ENCODE results near the gene SYNE1.

Gene SYNE1

GRCh38 chr6:152123076-152123475 lies 514.1 kb downstream of the SYNE1 start:
- no peak for DNase-seq

- DNase-seq: no peak
Measured at GRCh38 chr6:152122434-152122833, 514.7 kb downstream of the SYNE1 start.

- no peak for DNase-seq
Measured at GRCh38 chr6:152121910-152122309, 515.3 kb downstream of the SYNE1 start.

- no peak for DNase-seq
Measured at GRCh38 chr6:152119831-152120230, 517.3 kb downstream of the SYNE1 start.

GRCh38 chr6:152118678-152119077 lies 518.5 kb downstream of the SYNE1 start:
- DNase-seq: no peak

- DNase-seq: no peak
Measured at GRCh38 chr6:152118224-152118623, 518.9 kb downstream of the SYNE1 start.

GRCh38 chr6:152117156-152118133 lies 519.7 kb downstream of the SYNE1 start:
- DNase-seq: no peak

GRCh38 chr6:152112491-152113261 lies 524.5 kb downstream of the SYNE1 start:
- no peak for DNase-seq

- no peak for DNase-seq
Measured at GRCh38 chr6:152110886-152111820, 526.0 kb downstream of the SYNE1 start.

- no peak for DNase-seq
Measured at GRCh38 chr6:152107973-152108372, 529.2 kb downstream of the SYNE1 start.

- no peak for DNase-seq
Measured at GRCh38 chr6:152100183-152100618, 537.0 kb downstream of the SYNE1 start.

- no peak for DNase-seq
Measured at GRCh38 chr6:152099446-152100182, 537.5 kb downstream of the SYNE1 start.

GRCh38 chr6:152098683-152099082 lies 538.5 kb downstream of the SYNE1 start:
- DNase-seq: no peak

- no peak for DNase-seq
Measured at GRCh38 chr6:152096863-152097496, 540.2 kb downstream of the SYNE1 start.

GRCh38 chr6:152094992-152095592 lies 542.1 kb downstream of the SYNE1 start:
- DNase-seq: peak; percentile 90

- DNase-seq: no peak
Measured at GRCh38 chr6:152094276-152094675, 542.9 kb downstream of the SYNE1 start.

- DNase-seq: no peak
Measured at GRCh38 chr6:152093711-152094110, 543.5 kb downstream of the SYNE1 start.

GRCh38 chr6:152091851-152092341 lies 545.3 kb downstream of the SYNE1 start:
- peak; percentile 59 for DNase-seq

GRCh38 chr6:152091201-152091600 lies 546.0 kb downstream of the SYNE1 start:
- DNase-seq: no peak

- DNase-seq: no peak
Measured at GRCh38 chr6:152089992-152090391, 547.2 kb downstream of the SYNE1 start.

GRCh38 chr6:152087701-152088100 lies 549.5 kb downstream of the SYNE1 start:
- DNase-seq: no peak

Measured in T1000 (cell line).